ENCODE data around the gene LGI2.
"Not testable (repeated sequence)": the region's sequence is repeated elsewhere in the genome, so short reads cannot be mapped to it uniquely, and the experiment has no call there.

LGI2 gene

DNA sequence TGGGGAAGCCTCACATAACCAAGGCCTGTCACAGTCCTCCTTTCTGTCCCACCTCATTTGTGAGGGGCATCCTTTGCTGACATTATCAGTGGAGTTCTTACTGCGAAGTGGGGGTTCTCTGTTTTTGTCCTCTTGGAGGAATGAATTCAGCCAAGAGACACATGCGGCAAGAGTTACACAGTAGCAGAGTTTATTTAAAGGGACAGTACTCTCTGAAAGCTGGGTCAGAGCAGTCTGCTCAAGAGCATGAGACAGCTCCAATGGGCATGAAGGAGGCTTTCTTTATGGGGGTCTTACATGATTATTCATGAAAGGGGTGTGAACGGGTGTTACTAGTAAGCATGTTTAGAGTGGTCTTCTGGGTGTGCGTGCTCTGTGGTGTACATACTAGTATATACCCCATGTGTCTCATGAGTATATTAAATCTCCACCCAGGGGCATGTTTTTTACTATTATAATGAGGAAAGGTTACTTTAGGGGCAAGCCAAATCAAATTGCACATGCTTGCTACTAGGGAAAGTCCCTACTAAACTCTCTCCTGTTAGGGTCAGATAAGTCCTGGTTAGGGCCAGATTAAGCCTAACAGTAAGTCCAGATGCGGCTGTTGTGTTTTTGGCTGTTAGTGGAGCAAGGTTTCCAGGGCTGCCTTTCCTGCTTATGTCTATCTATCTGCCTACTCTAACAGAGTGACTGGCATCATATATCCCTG lies 19.8 kb upstream of the LGI2 start:
- DNase-seq, result no peak

GRCh38 chr4:25043548-25043947 lies 12.8 kb upstream of the LGI2 start:
- DNase-seq, result no peak

GRCh38 chr4:25033526-25033925 lies 2.8 kb upstream of the LGI2 start:
- DNase-seq, result no peak

GRCh38 chr4:25032126-25032525 lies 1.4 kb upstream of the LGI2 start:
- no peak for DNase-seq

DNA sequence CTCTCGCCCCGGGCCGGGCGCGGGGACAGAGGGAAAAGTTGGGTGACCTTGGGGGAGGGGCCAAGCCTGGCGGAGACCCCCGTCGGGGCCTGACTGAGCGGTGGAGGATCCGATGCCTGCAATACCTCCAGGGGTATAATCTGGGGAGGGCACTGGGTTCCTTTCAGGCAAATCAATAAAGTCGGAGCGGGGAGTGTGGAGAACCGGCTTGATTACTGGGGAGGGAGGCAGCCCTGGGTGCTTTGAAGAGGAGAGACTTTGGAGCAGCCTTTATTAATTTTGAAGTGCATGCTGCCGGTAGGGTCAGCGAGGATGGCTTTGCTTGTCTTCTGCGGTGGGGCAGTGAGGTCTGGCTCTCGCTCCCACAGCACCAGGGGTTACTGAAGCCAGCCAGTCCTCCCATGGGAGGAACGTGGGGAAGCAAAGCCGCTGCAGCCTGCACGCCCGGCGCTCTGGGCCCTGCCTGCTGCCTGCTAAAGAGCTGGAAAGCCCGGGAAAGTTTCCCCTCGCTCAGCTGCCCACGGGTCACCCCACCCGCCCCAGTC lies 403 bp upstream of the LGI2 start:
- DNase-seq, result no peak

GRCh38 chr4:25029479-25030276 lies 1.1 kb downstream of the LGI2 start:
- no peak for DNase-seq

DNA sequence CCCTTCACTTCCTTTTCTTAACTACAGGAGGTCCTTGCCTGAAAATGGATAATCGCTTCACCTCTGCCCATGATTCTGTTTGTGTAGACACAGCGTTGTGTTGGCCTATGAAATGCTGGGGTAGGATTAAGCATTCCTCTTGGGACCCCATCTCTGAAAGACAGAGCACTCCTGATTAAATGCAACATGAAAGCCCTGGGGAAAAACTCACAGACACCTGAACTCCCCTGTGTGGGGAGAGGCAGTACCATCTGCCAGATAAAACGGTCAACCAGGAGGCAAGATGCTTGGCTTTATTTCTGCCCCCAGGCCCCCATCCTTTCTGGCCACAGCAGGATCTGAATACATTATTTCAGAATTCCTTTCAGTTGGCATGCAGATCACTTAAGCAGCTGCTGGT lies 1.9 kb downstream of the LGI2 start:
- DNase-seq, result no peak

DNA sequence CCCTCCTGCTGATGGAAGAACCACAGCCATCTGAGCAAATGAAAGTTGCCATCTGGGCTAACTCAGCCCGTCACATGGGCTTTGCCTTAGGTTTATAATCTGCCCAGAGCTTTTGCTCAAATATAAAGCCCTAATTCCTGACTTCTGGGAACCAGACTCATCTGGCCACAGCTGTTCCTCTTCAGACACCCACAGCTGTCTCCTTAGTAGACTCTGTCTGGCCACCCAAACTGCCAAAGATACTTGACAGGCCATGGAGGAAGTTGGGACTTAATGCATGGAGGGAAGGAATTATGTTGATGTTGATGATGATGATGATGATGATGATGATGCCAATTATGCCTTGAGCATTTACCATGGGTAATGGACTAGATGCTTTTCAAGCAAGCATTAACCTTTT lies 8.0 kb downstream of the LGI2 start:
- no peak for DNase-seq

DNA sequence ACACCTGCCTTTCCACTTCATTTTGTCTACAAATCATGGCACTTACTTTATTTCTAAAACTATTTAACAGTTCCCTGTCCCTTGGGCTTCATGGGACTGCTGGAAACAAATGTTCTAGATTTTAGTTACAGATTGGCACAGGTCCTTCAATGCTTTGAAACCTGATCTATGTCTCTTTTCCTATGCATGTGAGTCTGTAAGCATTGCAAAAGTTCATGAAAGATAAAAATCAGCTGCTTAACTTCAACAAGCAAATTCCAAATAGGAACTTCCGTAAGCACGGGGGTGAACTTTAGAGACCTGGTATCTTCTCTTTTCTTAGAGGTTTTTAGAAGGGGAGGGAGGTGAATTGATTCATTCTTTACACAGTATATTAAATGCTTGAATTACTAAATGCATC lies 9.5 kb downstream of the LGI2 start:
- DNase-seq, result no peak

DNA sequence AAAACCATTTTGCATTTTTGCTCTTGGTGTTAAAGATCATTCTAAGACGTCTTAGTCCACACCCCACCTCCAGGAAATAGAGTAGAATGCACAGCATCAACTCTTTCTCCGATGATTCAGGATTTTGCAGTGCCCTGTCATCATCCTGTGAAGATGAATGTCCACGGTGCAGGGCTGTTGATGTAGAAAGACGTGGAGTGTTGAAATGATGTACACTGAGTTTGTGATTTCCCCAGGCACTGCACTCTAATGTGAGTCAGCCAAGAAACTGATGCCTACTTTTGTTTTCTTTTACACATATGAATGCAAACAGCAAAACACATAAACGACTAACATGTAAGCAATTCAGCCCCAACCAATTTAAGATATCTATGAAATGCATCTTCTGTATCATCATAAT lies 10.5 kb downstream of the LGI2 start:
- no peak for DNase-seq

GRCh38 chr4:25019501-25019900 lies 11.2 kb downstream of the LGI2 start:
- DNase-seq, result no peak

DNA sequence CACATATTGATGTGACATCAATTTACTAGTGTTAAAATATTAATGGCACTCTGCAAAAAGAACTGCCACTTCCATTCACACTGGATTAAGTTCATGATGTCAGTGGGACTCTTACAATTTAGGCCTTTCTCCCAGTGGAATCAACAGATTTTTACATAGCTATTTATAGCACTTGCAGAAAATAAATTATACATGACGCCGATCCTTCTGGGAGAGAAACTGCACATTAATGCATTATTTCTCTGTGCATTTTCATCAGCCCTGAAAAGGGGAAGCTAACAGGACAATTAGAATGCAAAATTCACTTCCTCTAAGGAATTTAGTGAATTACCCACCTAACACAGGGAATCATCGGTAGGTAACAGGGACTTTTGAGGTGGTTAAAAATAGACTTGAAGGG lies 15.7 kb downstream of the LGI2 start:
- DNase-seq, result no peak

- DNase-seq, result not testable (repeated sequence)
Measured at GRCh38 chr4:25014662-25014983, 16.1 kb downstream of the LGI2 start.

- DNase-seq, result no peak
Measured at GRCh38 chr4:25013756-25014661, 16.7 kb downstream of the LGI2 start.

DNA sequence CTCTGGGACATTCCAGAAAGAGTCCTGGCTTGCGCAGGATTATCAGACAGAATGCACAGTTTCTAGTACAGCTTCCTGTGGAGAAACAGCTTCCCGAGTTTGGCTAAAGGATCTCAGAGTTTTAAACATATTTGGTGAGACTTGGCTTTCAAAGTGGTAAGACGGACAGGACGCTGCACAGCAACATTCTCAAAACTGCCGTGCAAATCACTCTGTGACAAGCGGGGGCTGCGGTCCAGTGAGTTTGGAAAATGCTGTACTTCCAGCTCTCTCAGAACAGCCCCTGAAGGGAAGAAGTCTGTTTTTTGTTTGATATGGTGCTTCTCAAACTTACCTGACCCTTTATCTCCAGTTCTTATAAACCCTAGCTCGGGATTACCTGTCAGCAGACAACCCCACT lies 18.1 kb downstream of the LGI2 start:
- DNase-seq, result no peak

- no peak for DNase-seq
Measured at GRCh38 chr4:25011135-25011866, 19.4 kb downstream of the LGI2 start.

DNA sequence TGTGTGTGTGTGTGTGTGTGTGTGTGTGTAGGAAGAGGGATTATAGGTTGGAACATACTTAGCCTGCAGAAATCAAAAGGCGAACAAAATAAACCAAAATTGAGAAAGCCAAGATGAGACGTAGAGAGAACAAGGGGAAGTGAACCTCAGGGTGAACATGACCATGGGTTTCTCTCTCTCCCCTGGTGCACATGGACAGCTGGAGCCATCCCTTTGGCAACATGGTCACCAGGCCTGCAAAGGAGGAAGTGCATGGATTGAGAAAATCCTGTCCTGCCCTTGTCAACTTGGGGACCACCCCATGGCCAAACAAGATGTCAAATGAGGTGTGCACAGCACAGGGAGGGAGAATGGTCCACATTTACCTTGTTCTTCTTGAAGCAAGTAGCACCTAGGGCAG lies 23.1 kb downstream of the LGI2 start:
- no peak for DNase-seq

DNA sequence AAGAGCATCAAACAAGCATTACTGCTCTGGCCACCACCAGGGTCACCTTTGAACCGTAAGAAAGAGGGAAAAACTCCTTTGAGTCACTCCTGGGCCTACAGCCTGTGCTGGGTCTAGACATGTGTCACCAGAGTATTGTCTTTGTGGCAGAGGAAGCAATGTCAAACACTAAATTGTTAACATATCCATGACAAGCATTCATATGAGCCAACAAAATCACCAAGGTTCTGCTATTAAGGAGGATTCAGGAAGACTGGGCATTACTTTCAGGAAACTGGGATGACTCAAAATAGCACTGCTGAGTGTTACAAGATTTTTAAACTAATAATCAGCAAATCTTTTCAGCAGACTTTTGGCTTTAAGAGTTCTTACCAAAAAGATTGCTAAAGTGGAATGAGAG lies 28.1 kb downstream of the LGI2 start:
- no peak for DNase-seq

DNA sequence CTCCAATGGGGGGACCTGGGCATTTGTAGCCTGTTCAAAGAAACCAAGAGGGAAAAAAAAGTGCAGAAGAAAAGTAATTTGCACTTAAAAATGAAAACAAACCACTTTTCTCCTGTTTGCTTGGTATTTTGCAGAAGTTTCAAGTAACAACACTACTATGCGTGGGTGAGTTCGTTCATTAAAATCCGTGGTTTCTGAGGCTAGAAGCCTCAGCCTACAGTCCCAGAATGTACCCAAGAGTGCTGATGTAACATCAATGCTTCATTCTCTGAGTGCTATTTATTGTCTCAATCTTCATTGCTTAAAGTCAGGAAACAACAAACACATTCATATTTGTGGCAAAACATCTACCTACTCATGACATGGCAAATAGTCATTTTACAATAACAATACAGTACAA lies 29.2 kb downstream of the LGI2 start:
- no peak for DNase-seq

DNA sequence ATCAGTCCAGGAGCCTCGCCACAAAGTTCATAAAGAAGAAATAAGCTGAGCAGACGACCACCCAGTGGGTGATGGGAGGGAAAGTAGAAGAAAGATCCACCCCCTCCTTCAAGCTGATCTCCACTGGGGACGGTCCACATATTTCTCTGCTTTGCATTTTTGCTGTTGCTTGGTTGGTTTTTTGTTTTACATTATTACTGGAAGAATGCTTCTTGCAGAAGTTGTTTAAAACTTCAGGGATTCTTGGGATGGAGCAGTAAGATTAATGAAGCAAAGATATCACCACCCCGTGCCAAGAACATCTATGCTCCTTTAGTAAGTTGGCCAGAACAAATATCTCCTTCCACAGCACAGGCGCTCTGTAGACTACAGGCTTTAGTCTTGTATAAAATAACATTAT lies 30.1 kb downstream of the LGI2 start:
- DNase-seq, result no peak

GRCh38 chr4:24999392-25000089 lies 31.2 kb downstream of the LGI2 start:
- DNase-seq, result no peak

GRCh38 chr4:24995346-24995919 lies 35.3 kb downstream of the LGI2 start:
- DNase-seq, result no peak

All from activated naive CD4-positive, alpha-beta T cell treated with Interleukin-2 at 50 U/mL for 16 hours (primary cell).